ENCODE results near the gene KLK15.

Gene KLK15

GRCh38 chr19:50823389-50824042, 9.9 kb downstream of the KLK15 start, which contains the start of gene KLK1:
TSS of gene KLK1 (minus strand) at chr19:50823787. CDS start at chr19:50823748, 39 bp downstream.
- Histone ChIP-seq H4K8ac (ENCODE audit: low read depth, low read length) (no peak within 1 kb of the TSS), H2AK5ac (ENCODE audit: low read length) (no peak within 1 kb of the TSS), H2BK120ac (ENCODE audit: insufficient read depth, low read length, poor library complexity) (no peak within 1 kb of the TSS), H4K91ac (ENCODE audit: low read depth, low read length) (no peak within 1 kb of the TSS), H3K4me2 (ENCODE audit: low read length) (no peak within 1 kb of the TSS), H2BK5ac (ENCODE audit: low read depth, low read length, poor library complexity) (no peak within 1 kb of the TSS), H3K4ac (ENCODE audit: low read depth, low read length) (no peak within 1 kb of the TSS), H3K27me3 (ENCODE audit: insufficient read depth, low read length) (peaks cover 19% of the 10 kb centered on the region), H3K79me2 (ENCODE audit: control insufficient read depth, insufficient read depth, low read length, poor library complexity) (no peaks in the 10 kb centered on the region), H3K14ac (ENCODE audit: low read length) (no peak within 1 kb of the TSS), H3K9ac (ENCODE audit: low read length) (no peak within 1 kb of the TSS), H2BK12ac (ENCODE audit: low read length) (no peak within 1 kb of the TSS), H2AFZ (ENCODE audit: insufficient read depth, low read length, poor library complexity) (no peak within 1 kb of the TSS), H3K18ac (ENCODE audit: low read length) (no peak within 1 kb of the TSS), H3K36me3 (ENCODE audit: control insufficient read depth in 1 of 2, insufficient read depth in 2 of 2, low read length in 2 of 2) (no peaks in the 10 kb centered on the region), H3K9me3 (ENCODE audit: insufficient read depth, low read depth, low read length) (peaks cover 19% of the 10 kb centered on the region), H3K23ac (ENCODE audit: low read length) (no peak within 1 kb of the TSS), H3K4me1 (ENCODE audit: control insufficient read depth in 1 of 2, insufficient read depth in 2 of 2, low read length in 2 of 2) (no peaks in the 10 kb centered on the region), H3K27ac (ENCODE audit: low read depth, low read length) (no peak within 1 kb of the TSS), H3K79me1 (ENCODE audit: low read length) (no peaks in the 10 kb centered on the region), H4K12ac (ENCODE audit: low read depth, low read length) (no peak within 1 kb of the TSS), H3K4me3 (ENCODE audit: low read depth, low read length) (no peak within 1 kb of the TSS)
- DNase-seq = no peak
- WGBS (ENCODE audit: extremely low coverage, insufficient coverage, insufficient read length) = no CpG with 5 or more reads among the region's 14 CpGs

GRCh38 chr19:50822661-50823208, 10.6 kb downstream of the KLK15 start:
- H3K4me3 ChIP-seq (ENCODE audit: low read depth, low read length) = no peak overlapping the region
- peaks cover 0 to 2% of the 10 kb centered on the region in 2 experiments for H3K4me1 ChIP-seq (ENCODE audit: control insufficient read depth in 1 of 2, insufficient read depth in 2 of 2, low read length in 2 of 2)
- H3K18ac ChIP-seq (ENCODE audit: low read length) = no peak overlapping the region
- H2AFZ ChIP-seq (ENCODE audit: insufficient read depth, low read length, poor library complexity) = no peak overlapping the region
- H3K4ac ChIP-seq (ENCODE audit: low read depth, low read length) = no peak overlapping the region
- H4K12ac ChIP-seq (ENCODE audit: low read depth, low read length) = no peak overlapping the region
- H2BK5ac ChIP-seq (ENCODE audit: low read depth, low read length, poor library complexity) = no peak overlapping the region
- no CpG with 5 or more reads among the region's 7 CpGs for WGBS (ENCODE audit: extremely low coverage, insufficient coverage, insufficient read length)
- no peaks in the 10 kb centered on the region for H3K79me2 ChIP-seq (ENCODE audit: control insufficient read depth, insufficient read depth, low read length, poor library complexity)
- no peak overlapping the region for H3K23ac ChIP-seq (ENCODE audit: low read length)
- peaks cover 27% of the 10 kb centered on the region for H3K27me3 ChIP-seq (ENCODE audit: insufficient read depth, low read length)
- H3K79me1 ChIP-seq (ENCODE audit: low read length) = no peaks in the 10 kb centered on the region
- H2BK12ac ChIP-seq (ENCODE audit: low read length) = no peak overlapping the region
- H3K36me3 ChIP-seq (ENCODE audit: control insufficient read depth in 1 of 2, insufficient read depth in 2 of 2, low read length in 2 of 2) = no peaks in the 10 kb centered on the region
- no peak for DNase-seq
- no peak overlapping the region for H2BK120ac ChIP-seq (ENCODE audit: insufficient read depth, low read length, poor library complexity)
- no peak overlapping the region for H3K4me2 ChIP-seq (ENCODE audit: low read length)
- H3K27ac ChIP-seq (ENCODE audit: low read depth, low read length) = no peak overlapping the region
- no peak overlapping the region for H4K91ac ChIP-seq (ENCODE audit: low read depth, low read length)
- H3K9ac ChIP-seq (ENCODE audit: low read length) = no peak overlapping the region
- H2AK5ac ChIP-seq (ENCODE audit: low read length) = no peak overlapping the region
- no peak overlapping the region for H3K14ac ChIP-seq (ENCODE audit: low read length)
- H3K9me3 ChIP-seq (ENCODE audit: insufficient read depth, low read depth, low read length) = peaks cover 24% of the 10 kb centered on the region
- H4K8ac ChIP-seq (ENCODE audit: low read depth, low read length) = no peak overlapping the region

- no peak for DNase-seq
- Histone ChIP-seq H2BK12ac (ENCODE audit: low read length) (no peak overlapping the region), H2AK5ac (ENCODE audit: low read length) (no peak overlapping the region), H2BK120ac (ENCODE audit: insufficient read depth, low read length, poor library complexity) (no peak overlapping the region), H4K12ac (ENCODE audit: low read depth, low read length) (no peak overlapping the region), H3K9me3 (ENCODE audit: insufficient read depth, low read depth, low read length) (peaks cover 21% of the 10 kb centered on the region), H2AFZ (ENCODE audit: insufficient read depth, low read length, poor library complexity) (no peak overlapping the region), H3K27ac (ENCODE audit: low read depth, low read length) (no peak overlapping the region), H3K36me3 (ENCODE audit: control insufficient read depth in 1 of 2, insufficient read depth in 2 of 2, low read length in 2 of 2) (no peaks in the 10 kb centered on the region), H2BK5ac (ENCODE audit: low read depth, low read length, poor library complexity) (no peak overlapping the region), H3K79me1 (ENCODE audit: low read length) (no peaks in the 10 kb centered on the region), H3K4me1 (ENCODE audit: control insufficient read depth in 1 of 2, insufficient read depth in 2 of 2, low read length in 2 of 2) (peaks cover 0 to 2% of the 10 kb centered on the region in 2 experiments), H3K18ac (ENCODE audit: low read length) (no peak overlapping the region), H4K8ac (ENCODE audit: low read depth, low read length) (no peak overlapping the region), H3K4me3 (ENCODE audit: low read depth, low read length) (no peak overlapping the region), H3K4ac (ENCODE audit: low read depth, low read length) (no peak overlapping the region), H3K79me2 (ENCODE audit: control insufficient read depth, insufficient read depth, low read length, poor library complexity) (no peaks in the 10 kb centered on the region), H3K14ac (ENCODE audit: low read length) (no peak overlapping the region), H3K23ac (ENCODE audit: low read length) (no peak overlapping the region), H3K4me2 (ENCODE audit: low read length) (no peak overlapping the region), H3K9ac (ENCODE audit: low read length) (peak overlapping the region; percentile 30), H3K27me3 (ENCODE audit: insufficient read depth, low read length) (peaks cover 27% of the 10 kb centered on the region), H4K91ac (ENCODE audit: low read depth, low read length) (no peak overlapping the region)
- no CpG with 5 or more reads among the region's 8 CpGs for WGBS (ENCODE audit: extremely low coverage, insufficient coverage, insufficient read length)
Observed at GRCh38 chr19:50821622-50822021, 11.8 kb downstream of the KLK15 start.

- Histone ChIP-seq H2BK5ac (ENCODE audit: low read depth, low read length, poor library complexity) (no peak overlapping the region), H3K79me2 (ENCODE audit: control insufficient read depth, insufficient read depth, low read length, poor library complexity) (no peaks in the 10 kb centered on the region), H3K14ac (ENCODE audit: low read length) (no peak overlapping the region), H3K4me1 (ENCODE audit: control insufficient read depth in 1 of 2, insufficient read depth in 2 of 2, low read length in 2 of 2) (peaks cover 0 to 2% of the 10 kb centered on the region in 2 experiments), H3K9ac (ENCODE audit: low read length) (no peak overlapping the region), H3K18ac (ENCODE audit: low read length) (no peak overlapping the region), H3K27ac (ENCODE audit: low read depth, low read length) (no peak overlapping the region), H2BK12ac (ENCODE audit: low read length) (no peak overlapping the region), H3K79me1 (ENCODE audit: low read length) (no peaks in the 10 kb centered on the region), H3K4me2 (ENCODE audit: low read length) (no peak overlapping the region), H3K4me3 (ENCODE audit: low read depth, low read length) (no peak overlapping the region), H2BK120ac (ENCODE audit: insufficient read depth, low read length, poor library complexity) (no peak overlapping the region), H4K12ac (ENCODE audit: low read depth, low read length) (no peak overlapping the region), H4K91ac (ENCODE audit: low read depth, low read length) (no peak overlapping the region), H2AK5ac (ENCODE audit: low read length) (no peak overlapping the region), H3K9me3 (ENCODE audit: insufficient read depth, low read depth, low read length) (peaks cover 19% of the 10 kb centered on the region), H4K8ac (ENCODE audit: low read depth, low read length) (no peak overlapping the region), H3K36me3 (ENCODE audit: control insufficient read depth in 1 of 2, insufficient read depth in 2 of 2, low read length in 2 of 2) (no peaks in the 10 kb centered on the region), H3K27me3 (ENCODE audit: insufficient read depth, low read length) (peaks cover 27% of the 10 kb centered on the region), H3K23ac (ENCODE audit: low read length) (no peak overlapping the region), H3K4ac (ENCODE audit: low read depth, low read length) (no peak overlapping the region), H2AFZ (ENCODE audit: insufficient read depth, low read length, poor library complexity) (no peak overlapping the region)
- WGBS (ENCODE audit: extremely low coverage, insufficient coverage, insufficient read length) = no CpG with 5 or more reads among the region's 4 CpGs
- DNase-seq = no peak
Observed at GRCh38 chr19:50821248-50821612, 12.1 kb downstream of the KLK15 start.

Data from trophoblast cell (in vitro differentiated cells and primary cell).